ENCODE results near the gene TENM4. TPM values are rescaled to one million over a fixed set of nuclear protein-coding genes. Genes with fewer than 3 reads are reported as not detected.

Gene TENM4
- polyA plus RNA-seq, 1 experiment = 5.5 TPM

GRCh38 chr11:78855116-78855515, 585.7 kb downstream of the TENM4 start:
- no peak for DNase-seq (ENCODE audit: low read depth, low spot score)
- Histone ChIP-seq H3K9me3 (ENCODE audit: control insufficient read depth, insufficient read depth, low read length) (no peaks in the 10 kb centered on the region), H3K27me3 (ENCODE audit: control insufficient read depth, insufficient read depth, low read length) (peaks cover 2% of the 10 kb centered on the region), H3K27ac (ENCODE audit: low read depth, low read length) (no peak overlapping the region), H3K4me3 (ENCODE audit: low read depth, low read length) (no peak overlapping the region)
- ChIA-PET CTCF (interaction anchor here (1.2 kb wide), 1 partner anchor 209 kb away, joined by 3 read pairs; no protein-coding TSS in a partner anchor), POLR2A (no interaction called here)
- TF ChIP-seq CTCF (IDR thresholded peaks at IDR 0.05; ENCODE audit: low read depth, low read length) = no peak

- no peak for DNase-seq (ENCODE audit: low read depth, low spot score)
- no peaks in the 10 kb centered on the region for H3K9me3 ChIP-seq (ENCODE audit: control insufficient read depth, insufficient read depth, low read length)
- H3K4me3 ChIP-seq (ENCODE audit: low read depth, low read length) = no peak overlapping the region
- no peak for TF ChIP-seq CTCF (IDR thresholded peaks at IDR 0.05; ENCODE audit: low read depth, low read length)
- H3K27me3 ChIP-seq (ENCODE audit: control insufficient read depth, insufficient read depth, low read length) = peaks cover 2% of the 10 kb centered on the region
- ChIA-PET CTCF (no interaction called here), POLR2A (no interaction called here)
- H3K27ac ChIP-seq (ENCODE audit: low read depth, low read length) = no peak overlapping the region
Observed at GRCh38 chr11:78853521-78853920, 587.3 kb downstream of the TENM4 start.

- ChIA-PET CTCF (interaction anchor here (0.6 kb wide), 1 partner anchor 207 kb away, joined by 3 read pairs; no protein-coding TSS in a partner anchor), POLR2A (no interaction called here)
- H3K9me3 ChIP-seq (ENCODE audit: control insufficient read depth, insufficient read depth, low read length) = no peaks in the 10 kb centered on the region
- TF ChIP-seq CTCF (IDR thresholded peaks at IDR 0.05; ENCODE audit: low read depth, low read length) = no peak
- peaks cover 2% of the 10 kb centered on the region for H3K27me3 ChIP-seq (ENCODE audit: control insufficient read depth, insufficient read depth, low read length)
- H3K27ac ChIP-seq (ENCODE audit: low read depth, low read length) = no peak overlapping the region
- no peak overlapping the region for H3K4me3 ChIP-seq (ENCODE audit: low read depth, low read length)
- DNase-seq (ENCODE audit: low read depth, low spot score) = no peak
Observed at GRCh38 chr11:78851878-78852586, 588.8 kb downstream of the TENM4 start.

GRCh38 chr11:78850078-78850477, 590.8 kb downstream of the TENM4 start:
- no peaks in the 10 kb centered on the region for H3K9me3 ChIP-seq (ENCODE audit: control insufficient read depth, insufficient read depth, low read length)
- peaks cover 6% of the 10 kb centered on the region for H3K27me3 ChIP-seq (ENCODE audit: control insufficient read depth, insufficient read depth, low read length)
- no peak overlapping the region for H3K4me3 ChIP-seq (ENCODE audit: low read depth, low read length)
- no peak for DNase-seq (ENCODE audit: low read depth, low spot score)
- no peak overlapping the region for H3K27ac ChIP-seq (ENCODE audit: low read depth, low read length)
- CTCF ChIA-PET = interaction anchor here (1.4 kb wide), 1 partner anchor 52 kb away, joined by 3 read pairs; no protein-coding TSS in a partner anchor
- TF ChIP-seq CTCF (IDR thresholded peaks at IDR 0.05; ENCODE audit: low read depth, low read length) = no peak
- POLR2A ChIA-PET = no interaction called here

GRCh38 chr11:78846269-78846668, 594.6 kb downstream of the TENM4 start:
- no peak for TF ChIP-seq CTCF (IDR thresholded peaks at IDR 0.05; ENCODE audit: low read depth, low read length)
- Histone ChIP-seq H3K4me3 (ENCODE audit: low read depth, low read length) (no peak overlapping the region), H3K9me3 (ENCODE audit: control insufficient read depth, insufficient read depth, low read length) (no peaks in the 10 kb centered on the region), H3K27me3 (ENCODE audit: control insufficient read depth, insufficient read depth, low read length) (peaks cover 4% of the 10 kb centered on the region), H3K27ac (ENCODE audit: low read depth, low read length) (no peak overlapping the region)
- POLR2A ChIA-PET = no interaction called here
- CTCF ChIA-PET = no interaction called here
- DNase-seq (ENCODE audit: low read depth, low spot score) = no peak
